GM23248 (cell line): ENCODE data around the gene SYP.

ENCODE experiments used
- EZH2 ChIP-seq: fragments of 200-600 bp; sonication (generic); IDR thresholded peaks from 2 replicates; pipeline ENCODE4 v1.6.1; 2018; ENCODE audit warnings: antibody characterized with exemption, mild to moderate bottlenecking; ENCODE audit not compliant: insufficient read depth, poor library complexity, severe bottlenecking
- EZH2phosphoT487 ChIP-seq: fragments of 200-600 bp; sonication (generic); IDR thresholded peaks from 2 replicates; pipeline ENCODE4 v1.6.1; 2018; ENCODE audit warnings: antibody characterized with exemption, moderate library complexity, mild to moderate bottlenecking, low read depth; ENCODE audit not compliant: insufficient read depth

DNA sequence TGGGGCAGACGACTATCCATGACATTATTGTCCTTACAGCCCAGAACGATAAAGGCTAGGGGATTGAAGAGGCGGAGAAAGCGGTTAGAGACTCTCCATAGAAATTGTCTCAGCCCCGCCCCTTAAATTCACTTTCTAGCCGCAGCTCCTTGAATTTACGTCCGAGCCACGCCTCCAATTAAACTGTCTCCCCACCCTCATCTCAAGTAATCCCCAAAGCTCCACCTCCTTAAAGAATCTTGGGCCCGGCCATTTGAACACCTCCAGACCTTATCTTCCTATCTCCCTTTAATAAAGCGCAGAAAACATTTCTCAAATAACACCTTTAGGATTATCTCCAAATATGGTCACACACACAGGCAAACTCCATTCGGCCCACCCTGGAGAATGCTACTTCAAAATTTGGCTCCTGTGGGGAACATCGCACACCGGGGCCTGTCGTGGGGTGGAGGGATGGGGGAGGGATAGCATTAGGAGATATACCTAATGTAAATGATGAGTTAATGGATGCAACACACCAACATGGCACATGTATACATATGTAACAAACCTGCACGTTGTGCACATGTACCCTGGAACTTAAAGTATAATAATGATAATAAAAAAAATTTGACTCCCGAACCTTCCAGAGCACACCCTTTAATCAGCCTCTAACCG is 44.6 kb downstream of the SYP start:
- TF ChIP-seq EZH2: no peak
- no peak for TF ChIP-seq EZH2phosphoT487
